HG03460 (cell line): ENCODE results near the gene INTS11.
A peak's percentile ranks its signal among the peaks of the same experiment; 100 is the strongest.

Source experiments
- ATAC-seq: cut with Tn5 transposase; IDR thresholded peaks from one replicate; pipeline ENCODE4 v1.9.1; 2021; ENCODE audit not compliant: unreplicated experiment

Gene INTS11

DNA sequence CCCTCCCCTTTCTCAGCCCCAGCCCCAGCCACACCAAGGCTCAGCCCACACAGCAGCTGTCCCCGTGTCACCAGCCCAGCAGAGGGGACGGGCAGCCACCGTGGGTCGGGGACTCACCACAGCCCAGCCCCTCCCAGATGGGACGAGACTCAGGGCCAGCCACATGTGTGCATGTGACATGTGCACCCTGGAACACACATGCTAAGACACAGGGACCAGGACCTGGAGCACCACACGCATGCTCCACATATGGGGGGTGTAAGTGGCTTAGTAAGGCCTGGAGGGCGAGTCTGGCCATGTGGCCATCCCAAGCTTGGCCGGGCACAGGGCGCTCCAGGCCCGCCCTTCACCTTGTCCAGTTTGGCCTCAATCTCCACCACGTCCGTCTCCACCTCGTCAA lies 20.7 kb downstream of the INTS11 start:
- ATAC-seq, result no peak

DNA sequence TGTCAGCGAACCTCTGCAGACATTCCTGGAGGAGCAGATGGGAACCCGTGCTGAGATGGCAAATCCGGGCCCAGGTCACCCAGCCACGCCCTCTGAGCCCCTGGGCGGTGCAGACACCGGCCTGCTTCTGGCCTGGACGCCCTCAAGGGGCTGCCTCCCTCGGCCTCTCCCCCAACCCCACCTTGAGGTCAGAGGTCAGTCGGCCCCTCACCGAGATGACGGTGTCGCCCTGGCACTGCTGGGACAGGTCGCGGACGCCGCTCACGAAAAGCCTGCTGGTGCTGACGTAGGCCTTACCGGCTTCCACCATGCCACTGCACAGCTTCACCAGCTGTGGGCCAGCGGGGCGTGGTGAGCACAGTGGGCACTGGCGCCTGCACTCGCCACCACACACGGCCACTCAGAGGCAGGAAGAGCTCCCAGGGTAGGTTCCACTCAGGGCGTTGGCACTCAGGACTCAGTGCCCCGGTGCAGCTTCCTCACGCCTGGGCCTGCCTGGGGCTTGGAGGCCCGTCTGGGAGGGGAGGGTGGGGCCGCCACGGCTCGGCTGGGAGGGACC lies 21.4 kb downstream of the INTS11 start:
- no peak for ATAC-seq

DNA sequence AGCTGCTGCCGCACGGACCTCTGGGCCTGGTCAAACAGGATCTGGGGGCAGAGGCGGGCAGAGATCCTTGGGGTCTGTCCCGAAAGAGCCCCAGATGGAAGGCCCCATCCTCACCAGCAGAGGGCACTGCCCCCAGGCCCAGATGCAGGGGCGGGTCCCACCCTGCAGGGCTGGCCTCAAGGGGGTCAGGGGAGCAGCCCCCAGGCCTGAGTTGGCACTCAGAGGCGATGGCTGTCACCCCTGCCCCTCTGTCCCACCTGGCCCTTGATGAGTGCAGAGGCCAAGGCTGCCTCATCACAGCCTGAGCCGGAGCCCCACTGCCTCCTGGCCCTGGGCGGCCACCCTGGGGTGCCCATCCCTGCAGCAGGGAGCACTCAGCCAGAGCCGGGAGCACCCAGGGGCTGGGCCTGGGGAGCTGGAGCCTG lies 22.4 kb downstream of the INTS11 start:
- ATAC-seq, result no peak

DNA sequence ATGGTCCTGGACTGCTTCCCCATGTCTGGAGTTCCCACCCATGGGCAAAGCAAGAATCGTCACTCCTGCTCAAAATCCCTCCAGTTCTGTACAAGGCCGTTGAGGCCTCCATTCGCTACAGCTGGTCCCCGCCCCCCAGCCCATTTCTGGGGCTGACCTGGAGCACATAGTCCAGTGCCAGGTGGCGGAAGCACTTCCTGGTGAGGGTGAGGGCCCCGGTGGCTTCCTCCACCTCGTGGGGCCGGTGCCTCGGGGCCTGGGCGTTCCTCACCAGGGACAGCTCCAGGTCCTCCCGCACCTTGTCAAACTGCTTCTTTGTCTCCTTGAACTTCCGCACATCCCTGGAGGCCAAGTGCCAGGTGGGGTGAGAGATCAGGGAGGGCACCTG lies 24.1 kb downstream of the INTS11 start:
- no peak for ATAC-seq

DNA sequence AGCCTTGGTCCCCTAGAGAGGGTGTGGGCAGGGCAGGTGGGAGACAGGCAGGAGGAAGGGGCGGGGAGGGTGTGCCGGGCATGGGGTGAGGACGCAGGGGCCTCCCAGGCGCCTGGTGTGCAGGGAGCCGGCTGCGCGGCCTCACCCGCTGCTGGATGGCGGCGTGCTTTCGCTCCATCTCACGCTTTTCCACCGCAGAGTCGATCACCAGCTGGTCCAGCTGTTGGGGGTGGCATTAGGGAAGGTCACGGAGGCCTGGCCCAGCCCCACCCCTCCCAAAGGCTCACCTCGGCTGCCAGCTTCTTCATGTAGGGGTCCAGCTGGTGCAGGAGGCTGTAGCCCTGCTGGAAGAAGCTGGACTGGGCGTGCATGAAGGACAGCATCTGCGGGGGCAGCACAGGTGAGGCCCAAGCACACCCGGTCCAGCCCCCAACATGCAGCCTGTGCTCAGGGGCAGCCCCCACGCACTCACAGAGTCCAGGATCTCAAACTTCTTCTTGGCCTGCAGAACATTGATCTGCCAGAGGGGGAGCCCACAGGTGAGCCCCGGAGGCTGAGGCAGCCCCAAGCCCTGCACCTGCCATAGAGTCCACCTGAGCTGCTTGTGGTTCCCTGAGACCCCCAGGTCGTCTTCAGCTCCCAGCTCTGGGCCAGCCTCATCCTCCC lies 24.6 kb downstream of the INTS11 start:
- no peak for ATAC-seq

DNA sequence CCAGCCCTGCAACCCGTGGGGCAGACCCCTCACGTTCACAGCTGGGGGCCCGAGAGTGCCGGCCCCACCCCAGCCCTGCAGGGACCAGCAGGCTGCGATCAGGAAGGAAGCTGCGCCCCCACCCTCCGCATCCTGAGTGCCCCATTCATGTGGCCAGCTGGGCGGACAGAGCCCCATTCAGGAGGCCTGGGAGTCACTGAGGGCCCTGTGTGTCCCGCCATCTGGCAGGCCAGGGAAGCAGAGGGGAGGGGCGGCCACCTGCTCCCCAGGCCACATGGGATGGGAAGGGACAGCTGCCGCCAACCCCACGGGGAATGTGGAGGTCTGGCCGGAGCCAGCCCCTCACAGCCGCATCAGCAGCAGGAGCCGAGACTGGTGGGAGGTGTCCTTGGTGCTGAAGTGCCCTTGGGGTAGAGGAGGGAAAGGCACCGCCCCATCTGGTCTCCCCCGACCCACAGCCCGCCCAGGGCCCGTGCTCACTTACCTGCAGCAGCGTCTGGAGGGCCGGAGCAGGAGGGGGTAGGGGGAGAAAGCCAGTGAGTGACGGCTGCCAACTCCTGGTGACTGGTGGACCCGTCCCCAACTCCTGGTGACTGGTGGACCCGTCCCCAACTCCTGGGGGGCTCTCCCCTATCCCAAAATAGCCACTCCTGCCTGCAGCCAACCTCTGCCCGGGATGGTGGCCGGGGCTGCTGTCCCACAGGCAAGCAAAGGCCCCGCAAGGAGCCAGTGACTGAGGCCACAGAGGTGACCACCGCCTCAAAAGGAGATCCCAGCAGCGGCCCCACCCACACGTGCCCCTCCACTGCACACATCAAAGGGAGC lies 25.4 kb downstream of the INTS11 start:
- no peak for ATAC-seq

DNA sequence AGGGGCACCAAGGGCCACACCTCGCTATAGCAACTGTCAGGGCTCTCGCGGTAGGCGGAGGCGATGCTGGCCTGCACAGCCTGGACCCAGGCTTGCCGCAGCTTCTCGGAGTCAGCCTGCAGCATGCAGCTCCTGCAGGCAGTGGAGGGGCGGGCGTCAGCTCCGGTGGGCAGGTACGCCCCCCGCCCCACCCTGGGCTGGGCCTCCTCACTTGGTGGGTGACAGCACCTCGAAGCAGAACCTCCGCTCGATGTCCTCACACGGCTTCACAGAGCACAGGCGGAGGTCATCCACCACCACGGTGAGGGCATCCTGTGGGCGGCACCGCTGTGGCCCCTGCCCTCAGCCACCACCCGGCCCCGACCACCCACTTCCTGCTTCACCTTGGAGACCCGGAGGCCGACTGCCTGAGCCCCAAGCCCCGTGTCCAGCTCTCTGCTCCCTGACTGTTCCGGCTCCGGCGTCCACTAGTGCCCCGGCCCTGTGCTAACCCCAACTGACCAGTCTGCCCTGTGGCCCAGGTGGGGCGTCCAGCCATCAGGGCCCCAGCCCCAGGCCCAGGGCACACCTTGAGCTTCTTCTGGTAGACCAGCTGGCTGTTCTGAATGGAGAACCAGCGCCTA lies 26.5 kb downstream of the INTS11 start:
- ATAC-seq, result no peak

DNA sequence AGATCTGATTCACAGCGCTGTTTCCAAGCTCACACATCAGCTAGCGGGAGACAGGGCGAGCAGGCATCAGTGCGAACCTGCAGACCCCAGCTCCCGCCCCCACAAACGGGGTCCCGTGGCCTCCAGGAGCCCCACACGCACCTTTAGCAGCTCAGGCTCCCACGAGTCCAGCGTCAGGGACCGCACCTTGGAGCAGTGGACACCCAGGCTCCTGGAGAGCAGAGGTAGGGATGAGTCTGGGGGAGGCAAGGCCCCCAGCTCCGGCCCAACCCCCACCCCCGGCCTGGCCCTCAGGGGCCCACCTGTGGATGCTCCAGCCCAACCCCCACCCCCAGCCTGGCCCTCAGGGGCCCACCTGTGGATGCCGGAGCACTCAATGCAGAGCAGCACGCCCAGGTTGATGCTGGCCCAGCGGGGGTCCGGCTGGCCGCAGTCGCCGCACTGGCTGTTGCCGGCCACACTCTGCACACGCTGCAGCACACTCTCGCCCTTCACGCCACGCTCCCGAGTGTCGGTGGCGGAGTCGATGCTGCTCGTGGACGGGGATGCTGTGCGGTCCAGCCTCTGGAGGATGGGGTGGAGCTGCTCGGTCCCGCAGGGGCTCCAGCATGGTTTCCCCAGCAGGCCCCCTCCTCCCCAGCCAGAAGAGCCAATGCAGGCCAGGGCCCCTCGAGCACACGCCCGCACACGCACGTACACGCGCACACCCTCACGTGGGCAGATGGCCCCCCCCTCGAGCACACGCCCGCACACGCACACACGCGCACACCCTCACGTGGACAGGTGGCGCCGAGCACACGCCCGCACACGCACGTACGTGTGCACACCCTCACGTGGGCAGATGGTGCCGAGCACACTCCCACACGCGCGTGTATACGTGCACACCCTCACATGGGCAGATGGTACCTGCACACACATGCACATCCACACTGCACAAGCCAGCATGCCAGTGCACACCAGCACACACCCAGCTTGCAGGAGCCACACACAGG lies 28.1 kb downstream of the INTS11 start:
- no peak for ATAC-seq

DNA sequence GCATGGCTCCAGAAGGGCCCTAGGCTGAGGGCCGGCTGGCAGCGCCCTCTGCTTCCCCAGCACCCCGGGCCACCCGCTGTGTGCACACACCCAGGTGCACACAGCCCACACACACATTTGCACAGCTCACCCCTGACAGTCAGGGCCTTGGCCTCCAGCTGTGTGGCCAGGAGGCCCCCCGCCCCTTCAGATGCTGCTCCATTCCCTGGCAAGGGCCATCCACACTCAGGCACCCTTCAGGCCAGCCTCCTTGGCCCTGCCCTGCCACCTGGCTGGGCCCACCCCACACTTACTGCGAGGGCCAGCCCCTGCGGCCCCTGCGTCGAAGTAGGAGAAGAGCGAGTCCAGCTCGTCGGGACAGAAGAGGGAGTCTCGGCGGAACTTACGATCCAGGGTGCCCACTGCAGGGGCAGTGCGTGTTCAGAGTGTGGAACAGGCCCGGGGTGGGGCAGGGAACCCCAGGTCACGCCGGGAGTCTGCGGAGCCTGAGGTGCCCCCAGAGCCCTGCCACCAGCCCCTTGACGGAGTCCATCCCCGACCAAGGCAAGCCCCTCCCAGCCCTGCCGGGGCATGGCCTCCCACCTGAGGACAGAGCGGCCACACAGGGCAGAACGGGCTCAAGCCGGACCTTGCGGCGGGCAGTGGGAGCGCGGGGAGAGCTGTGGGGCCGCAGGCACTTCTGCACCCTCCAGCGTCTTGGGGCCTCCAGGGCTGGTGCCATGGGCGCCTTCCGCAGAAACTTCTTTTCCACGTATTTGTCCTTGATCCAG lies 29.1 kb downstream of the INTS11 start:
- ATAC-seq, result no peak

DNA sequence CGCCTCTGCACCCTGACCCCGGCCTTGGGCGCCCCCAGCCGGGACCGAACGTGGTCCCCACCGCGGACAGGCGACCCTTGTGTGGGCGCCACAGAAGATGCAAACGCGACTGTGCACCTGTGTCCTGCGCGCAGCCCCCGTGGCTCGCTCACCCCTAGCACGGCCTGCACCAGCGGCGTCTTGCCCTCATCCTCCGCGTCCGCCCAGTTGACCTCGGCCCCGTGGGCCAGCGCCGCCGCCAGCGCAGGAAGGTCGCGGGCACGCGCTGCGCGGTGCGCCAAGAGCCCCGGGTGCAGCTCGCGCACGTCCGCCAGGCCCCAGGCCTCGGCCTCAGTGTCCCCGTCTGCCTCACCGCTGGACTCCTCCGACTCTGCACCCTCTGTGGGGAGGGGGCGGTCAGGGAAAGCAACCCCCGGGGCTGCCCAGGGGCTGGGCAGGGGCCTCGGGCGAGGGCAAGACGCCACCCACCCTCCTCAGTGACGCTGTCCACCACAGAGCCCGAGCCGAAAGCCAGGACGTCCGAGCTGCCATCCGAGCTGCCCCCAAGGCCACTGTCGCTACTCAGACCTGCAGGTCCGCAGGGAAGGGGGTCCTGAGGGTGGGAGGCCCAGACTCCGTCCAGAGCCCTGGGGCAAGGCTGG lies 30.1 kb downstream of the INTS11 start:
- no peak for ATAC-seq

DNA sequence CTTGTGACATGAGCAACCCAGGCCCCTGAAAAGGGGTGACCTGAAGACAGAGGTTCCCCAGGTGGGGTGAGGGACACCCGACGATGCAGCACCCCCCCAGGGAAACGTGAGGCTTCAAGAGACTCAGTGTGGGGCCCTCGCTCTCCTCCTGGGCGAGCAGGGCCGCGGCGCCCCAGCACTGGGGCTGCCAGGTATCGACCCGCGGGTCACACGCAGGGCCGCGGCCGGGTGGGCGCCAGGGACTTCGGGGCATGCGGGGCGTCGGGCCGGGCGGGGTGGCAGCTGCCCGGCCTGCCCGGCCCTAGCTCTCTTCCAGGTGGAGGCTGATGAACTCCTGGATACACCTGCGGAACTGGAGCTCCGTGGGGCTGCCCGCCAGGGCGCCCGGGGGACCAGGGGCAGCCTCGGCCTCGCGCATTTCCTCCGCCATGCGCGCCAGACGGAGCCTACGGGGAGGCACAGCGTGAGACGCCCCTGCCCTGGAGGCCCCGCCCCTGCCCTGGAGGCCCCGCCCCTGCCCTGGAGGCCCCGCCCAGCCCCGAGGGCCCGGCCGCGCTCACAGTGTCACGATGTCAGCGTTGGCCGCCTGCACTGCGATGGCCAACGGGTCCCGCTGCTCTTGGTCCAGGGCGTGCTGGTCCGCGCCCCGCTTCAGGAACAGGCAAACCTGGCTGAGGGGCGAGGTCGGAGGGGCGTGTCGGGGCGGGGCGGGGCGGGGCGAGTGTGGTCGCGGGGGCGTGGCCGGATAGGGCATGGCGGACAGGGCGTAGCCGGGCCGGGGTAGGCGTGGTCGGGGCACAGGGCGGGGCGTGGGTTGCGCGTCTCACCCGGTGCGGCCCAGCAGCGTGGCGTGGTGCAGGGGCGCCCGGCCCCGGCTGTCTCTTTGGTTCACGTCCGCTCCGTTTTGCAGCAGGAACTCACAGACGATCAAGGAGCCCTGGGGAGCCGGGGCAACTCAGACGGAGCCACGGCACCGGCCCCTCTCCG lies 30.9 kb downstream of the INTS11 start:
- ATAC-seq, result no peak

DNA sequence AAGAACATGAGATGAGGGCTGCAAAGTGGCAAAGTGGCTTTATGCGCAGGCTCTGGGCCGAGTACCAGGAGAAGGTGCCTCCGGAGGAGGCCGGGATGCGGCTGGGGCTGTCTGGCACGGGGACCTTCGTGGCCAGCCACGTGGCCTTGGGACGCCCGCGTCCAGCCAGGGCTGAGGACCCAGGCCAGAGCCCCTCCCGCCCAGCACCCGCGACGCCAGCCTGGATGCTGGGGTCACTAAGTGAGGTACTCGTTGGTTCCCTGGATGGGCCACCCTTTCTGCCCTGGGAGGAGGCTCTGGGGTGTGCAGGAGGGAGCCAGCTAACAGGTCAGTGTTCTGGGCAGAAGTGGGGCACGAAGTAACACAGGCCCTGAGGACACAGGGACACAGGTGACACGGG lies 31.6 kb downstream of the INTS11 start:
- ATAC-seq, result no peak

DNA sequence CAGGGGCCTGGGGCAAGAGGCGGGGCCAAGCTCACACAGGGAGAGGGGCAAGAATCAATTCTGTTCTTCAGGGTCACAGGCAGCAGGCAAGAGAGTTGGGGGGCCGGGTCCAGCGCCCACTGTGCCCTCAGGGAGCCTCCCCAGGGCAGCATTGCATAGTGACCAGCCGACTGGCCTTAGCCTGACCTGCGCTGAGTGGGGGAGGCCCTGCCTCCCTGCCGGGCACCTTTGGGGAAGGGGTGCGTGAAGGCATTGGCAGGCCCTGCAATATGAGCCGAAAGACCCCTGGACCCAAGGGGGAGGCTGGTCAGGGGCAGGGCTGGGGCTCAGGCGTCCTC lies 32.0 kb downstream of the INTS11 start:
- ATAC-seq, result no peak

DNA sequence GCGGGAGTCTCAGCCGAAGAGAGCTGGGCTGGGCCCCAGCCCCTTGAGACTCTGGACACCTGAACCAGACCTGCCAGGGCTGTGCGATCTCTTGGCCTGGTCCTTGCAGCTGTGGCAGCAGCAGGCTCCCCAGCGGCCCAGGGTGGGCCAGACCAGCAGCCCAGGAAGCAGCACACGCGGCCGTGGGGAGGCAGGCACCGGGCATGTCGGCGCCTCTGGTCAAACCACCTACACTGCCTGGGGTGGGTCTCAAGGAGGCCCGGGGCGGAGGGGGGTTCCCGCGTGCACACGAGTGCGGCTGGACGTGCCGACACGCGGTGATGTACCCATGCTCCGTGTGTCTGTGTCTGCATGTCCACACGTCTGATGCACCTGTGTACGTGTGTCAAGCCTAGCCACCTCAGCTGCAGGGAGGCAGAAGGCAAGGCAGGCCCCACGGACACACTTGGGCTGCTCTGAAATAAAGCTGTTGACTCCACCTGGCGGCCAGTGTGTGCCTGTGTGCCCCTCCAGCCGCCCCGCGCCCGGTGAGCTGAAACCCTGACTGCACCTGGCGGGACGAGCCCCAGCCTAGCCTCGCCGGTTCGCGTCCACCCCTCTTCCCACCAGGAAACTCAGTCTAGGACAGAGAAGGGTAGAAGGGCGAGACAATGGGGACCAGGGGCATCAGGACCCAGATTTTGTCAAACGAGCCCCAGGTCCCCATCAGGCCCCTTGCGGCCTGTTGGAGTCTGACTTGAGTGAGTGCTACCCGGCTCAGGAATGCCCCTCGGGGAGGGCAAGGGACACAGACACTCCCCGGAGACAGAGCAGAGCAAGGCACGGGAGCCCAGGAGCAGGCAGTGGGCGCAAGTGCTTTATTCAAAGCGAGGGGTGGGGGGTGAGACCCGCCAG lies 32.7 kb downstream of the INTS11 start:
- ATAC-seq, result peak; percentile 42

DNA sequence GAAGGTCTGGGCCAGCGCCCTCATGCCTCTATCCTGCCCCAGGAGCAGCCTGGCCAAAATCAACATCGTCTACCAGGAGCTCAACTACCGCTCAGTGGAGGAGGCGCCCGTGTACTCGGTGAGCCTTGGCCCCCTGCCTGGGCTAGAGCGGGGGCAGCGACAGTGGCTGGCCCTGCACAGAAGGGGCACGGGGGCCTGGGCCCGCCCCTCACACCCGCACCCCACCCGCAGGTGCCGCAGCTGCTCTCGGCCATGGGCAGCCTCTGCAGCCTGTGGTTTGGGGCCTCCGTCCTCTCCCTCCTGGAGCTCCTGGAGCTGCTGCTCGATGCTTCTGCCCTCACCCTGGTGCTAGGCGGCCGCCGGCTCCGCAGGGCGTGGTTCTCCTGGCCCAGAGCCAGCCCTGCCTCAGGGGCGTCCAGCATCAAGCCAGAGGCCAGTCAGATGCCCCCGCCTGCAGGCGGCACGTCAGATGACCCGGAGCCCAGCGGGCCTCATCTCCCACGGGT lies 33.4 kb downstream of the INTS11 start:
- no peak for ATAC-seq

DNA sequence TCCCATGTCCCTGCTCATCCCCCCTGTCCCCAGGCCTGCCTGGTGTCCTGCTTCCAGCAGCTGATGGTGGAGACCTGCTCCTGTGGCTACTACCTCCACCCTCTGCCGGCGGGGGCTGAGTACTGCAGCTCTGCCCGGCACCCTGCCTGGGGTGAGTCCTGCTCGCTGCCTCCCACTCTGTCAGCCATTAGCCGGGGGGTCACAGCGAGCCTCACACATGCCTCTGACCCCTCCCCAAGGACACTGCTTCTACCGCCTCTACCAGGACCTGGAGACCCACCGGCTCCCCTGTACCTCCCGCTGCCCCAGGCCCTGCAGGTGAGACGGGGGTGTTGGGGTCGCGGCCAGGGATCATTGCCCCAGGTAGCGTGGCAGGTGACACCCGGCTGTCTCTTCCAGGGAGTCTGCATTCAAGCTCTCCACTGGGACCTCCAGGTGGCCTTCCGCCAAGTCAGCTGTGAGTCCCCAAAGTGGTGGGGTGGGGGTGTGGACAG lies 34.2 kb downstream of the INTS11 start:
- no peak for ATAC-seq
